ENCODE results near the gene NLRC5. TPM values are rescaled to one million over a fixed set of nuclear protein-coding genes. Genes with fewer than 3 reads are reported as not detected.
"Not testable (repeated sequence)": the region's sequence is repeated elsewhere in the genome, so short reads cannot be mapped to it uniquely, and the experiment has no call there.

NLRC5 gene
- total RNA-seq, 1 donor from 2014 or later = 169 TPM

DNA sequence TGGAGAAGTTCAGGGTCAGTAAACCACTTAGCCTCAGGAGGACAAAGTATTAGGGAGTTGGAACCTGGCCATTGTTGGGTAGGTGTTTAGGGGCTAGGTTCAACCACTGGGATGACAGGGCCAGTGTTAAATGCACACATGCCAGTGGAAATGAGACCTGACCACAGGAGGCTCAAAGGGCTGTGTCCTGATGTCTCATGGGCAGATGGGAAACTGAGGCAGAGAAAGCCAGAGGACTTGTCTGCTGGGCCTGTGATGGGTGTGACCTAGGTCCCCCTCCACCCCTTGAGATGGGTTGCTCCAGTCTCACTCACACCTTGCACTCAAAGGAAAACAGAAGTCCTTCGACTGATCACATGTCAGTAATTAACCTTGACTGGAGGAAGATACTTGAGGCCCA is 119.1 kb downstream of the NLRC5 start:
- intact Hi-C loops (cut with micrococcal nuclease) = no loop called here
- Mint-ChIP-seq H3K27me3 (ENCODE audit: low read depth) (no peaks in the 10 kb centered on the region), H3K9me3 (no peaks in the 10 kb centered on the region)

DNA sequence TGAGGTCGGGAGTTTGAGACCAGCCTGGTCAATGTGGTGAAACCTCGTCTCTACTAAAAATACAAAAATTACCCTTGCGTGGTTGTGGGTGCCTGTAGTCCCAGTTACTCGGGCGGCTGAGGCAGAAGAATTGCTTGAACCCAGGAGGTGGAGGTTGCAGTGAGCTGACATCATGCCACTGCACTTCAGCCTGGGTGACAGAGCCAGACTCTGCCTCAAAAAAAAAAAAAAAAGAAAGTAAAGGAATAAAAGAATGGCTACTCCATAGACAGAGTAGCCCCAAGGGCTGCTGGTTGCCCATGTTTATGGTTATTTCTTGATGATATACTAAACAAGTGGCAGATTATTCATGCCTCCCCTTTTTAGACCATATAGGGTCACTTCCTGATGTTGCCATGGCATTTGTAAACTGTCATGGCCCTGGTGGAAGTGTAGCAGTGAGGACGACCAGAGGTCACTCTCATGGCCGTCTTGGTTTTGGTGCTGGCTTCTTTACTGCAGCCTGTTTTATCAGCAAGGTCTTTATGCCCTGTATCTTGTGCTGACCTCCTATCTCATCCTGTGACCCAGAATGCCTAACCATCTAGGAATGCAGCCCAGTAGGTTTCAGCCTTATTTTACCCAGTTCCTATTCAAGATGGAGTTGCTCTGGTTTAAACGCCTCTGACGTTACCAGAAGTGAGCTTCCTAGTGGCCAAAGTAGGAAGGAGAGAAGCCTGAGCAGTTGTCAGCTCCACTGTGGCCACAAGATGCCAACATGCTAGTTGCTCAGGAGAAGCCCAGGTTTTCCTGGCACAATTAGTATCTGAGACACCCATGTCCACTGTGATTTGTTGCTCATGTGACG is 120.1 kb downstream of the NLRC5 start:
- intact Hi-C loops (cut with micrococcal nuclease); H3K27ac Mint-ChIP-seq; H3K9me3 Mint-ChIP-seq: not testable (repeated sequence)

More for the DNA sequence above, 119.1 kb downstream of the NLRC5 start:
- Mint-ChIP-seq H3K27ac (no peak overlapping the region), H3K4me3 (ENCODE audit: low read depth) (no peak overlapping the region), H3K4me1 (ENCODE audit: low read depth) (peaks cover 15% of the 10 kb centered on the region), H3K36me3 (ENCODE audit: low read depth) (no peaks in the 10 kb centered on the region)
- no peak for DNase-seq (ENCODE audit: low spot score)

DNA sequence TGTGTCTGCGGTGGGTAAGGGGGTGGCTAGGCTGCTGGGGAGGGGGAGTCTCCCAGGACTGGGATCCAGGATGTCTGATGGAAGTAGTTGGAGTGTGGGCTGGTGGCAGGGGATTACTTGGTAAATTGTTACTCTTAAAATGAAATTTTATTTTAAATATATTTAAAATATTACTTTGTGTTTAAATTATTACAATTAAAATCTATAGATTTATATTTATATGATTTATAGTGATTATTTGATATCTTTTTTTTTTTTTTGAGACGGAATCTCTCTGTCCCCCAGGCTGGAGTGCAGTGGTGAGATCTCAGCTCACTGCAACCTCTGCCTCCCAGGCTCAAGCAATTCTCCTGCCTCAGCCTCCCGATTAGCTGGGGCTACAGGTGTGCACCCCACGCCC is 121.6 kb downstream of the NLRC5 start:
- intact Hi-C loops (cut with micrococcal nuclease) = no loop called here
- Mint-ChIP-seq H3K36me3 (ENCODE audit: low read depth) (no peaks in the 10 kb centered on the region), H3K9me3 (no peaks in the 10 kb centered on the region), H3K27me3 (ENCODE audit: low read depth) (no peaks in the 10 kb centered on the region), H3K4me3 (ENCODE audit: low read depth) (no peak overlapping the region), H3K27ac (no peak overlapping the region), H3K4me1 (ENCODE audit: low read depth) (peaks cover 7% of the 10 kb centered on the region)
- no peak for DNase-seq (ENCODE audit: low spot score)

More for the DNA sequence above, 120.1 kb downstream of the NLRC5 start:
- H3K27me3 Mint-ChIP-seq (ENCODE audit: low read depth); H3K4me3 Mint-ChIP-seq (ENCODE audit: low read depth); DNase-seq (ENCODE audit: low spot score); H3K36me3 Mint-ChIP-seq (ENCODE audit: low read depth): not testable (repeated sequence)
- peaks cover 13% of the 10 kb centered on the region for H3K4me1 Mint-ChIP-seq (ENCODE audit: low read depth)

DNA sequence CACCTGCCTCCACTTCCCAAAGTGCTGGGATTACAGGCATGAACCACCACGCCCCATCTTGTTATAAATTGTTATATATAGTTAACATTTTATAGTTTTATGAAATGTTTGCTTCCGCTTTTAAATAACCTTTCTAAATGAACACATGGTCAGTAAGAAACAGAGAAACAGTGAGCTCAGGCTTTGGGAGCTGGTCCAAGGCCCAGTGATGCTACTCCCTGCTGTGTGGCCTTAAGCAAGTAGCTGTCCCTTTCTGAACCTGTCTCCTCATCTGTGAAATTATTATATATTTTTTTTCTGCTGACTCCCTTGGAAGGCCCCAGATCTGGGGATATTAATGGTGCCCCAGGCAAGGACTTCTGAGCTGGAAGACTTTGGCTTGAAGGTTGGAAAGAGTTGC is 122.1 kb downstream of the NLRC5 start:
- Mint-ChIP-seq H3K36me3 (ENCODE audit: low read depth) (no peaks in the 10 kb centered on the region), H3K27me3 (ENCODE audit: low read depth) (no peaks in the 10 kb centered on the region)
- intact Hi-C loops (cut with micrococcal nuclease) = no loop called here

DNA sequence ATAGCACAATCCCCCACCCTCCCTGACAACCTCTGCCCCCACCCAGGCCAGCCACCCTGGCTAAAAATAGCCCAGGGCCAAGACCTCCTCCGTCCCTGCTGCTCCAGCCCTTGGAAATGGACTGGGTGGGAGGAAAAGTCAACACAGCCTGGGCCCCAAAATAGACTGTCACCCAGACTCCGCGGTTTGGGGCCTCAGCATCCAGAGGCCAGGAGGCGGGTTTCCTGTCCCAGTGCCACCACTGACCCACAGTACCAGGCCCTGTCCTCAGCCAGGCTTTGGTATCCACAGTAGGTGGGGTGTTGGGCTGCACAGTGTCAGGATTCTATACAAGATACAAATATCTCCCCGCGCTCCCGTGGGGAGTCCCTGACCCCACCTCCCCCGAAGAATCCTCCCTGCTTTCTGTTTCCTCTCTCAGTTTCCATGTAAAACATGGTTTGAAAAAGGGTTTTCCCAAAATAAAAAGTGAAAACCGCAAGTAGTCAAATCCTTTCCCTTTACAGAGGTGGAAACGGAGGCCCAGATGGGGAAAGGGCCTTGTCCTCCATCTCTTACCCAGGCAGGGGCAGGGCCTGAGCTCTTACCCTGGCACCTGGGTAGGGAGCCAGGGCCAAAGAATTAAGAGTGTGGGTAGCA is 123.2 kb downstream of the NLRC5 start:
- no peaks in the 10 kb centered on the region for H3K9me3 Mint-ChIP-seq
- peaks cover 2% of the 10 kb centered on the region for H3K4me1 Mint-ChIP-seq (ENCODE audit: low read depth)
- no peaks in the 10 kb centered on the region for H3K36me3 Mint-ChIP-seq (ENCODE audit: low read depth)
- no peak for DNase-seq (ENCODE audit: low spot score)
- intact Hi-C loops (cut with micrococcal nuclease) = no loop called here
- no peak overlapping the region for H3K4me3 Mint-ChIP-seq (ENCODE audit: low read depth)
- H3K27me3 Mint-ChIP-seq (ENCODE audit: low read depth) = no peaks in the 10 kb centered on the region
- H3K27ac Mint-ChIP-seq = no peak overlapping the region

More for the DNA sequence above, 122.1 kb downstream of the NLRC5 start:
- Mint-ChIP-seq H3K27ac (no peak overlapping the region), H3K4me3 (ENCODE audit: low read depth) (no peak overlapping the region), H3K9me3 (no peaks in the 10 kb centered on the region), H3K4me1 (ENCODE audit: low read depth) (peaks cover 5% of the 10 kb centered on the region)
- DNase-seq (ENCODE audit: low spot score) = no peak

DNA sequence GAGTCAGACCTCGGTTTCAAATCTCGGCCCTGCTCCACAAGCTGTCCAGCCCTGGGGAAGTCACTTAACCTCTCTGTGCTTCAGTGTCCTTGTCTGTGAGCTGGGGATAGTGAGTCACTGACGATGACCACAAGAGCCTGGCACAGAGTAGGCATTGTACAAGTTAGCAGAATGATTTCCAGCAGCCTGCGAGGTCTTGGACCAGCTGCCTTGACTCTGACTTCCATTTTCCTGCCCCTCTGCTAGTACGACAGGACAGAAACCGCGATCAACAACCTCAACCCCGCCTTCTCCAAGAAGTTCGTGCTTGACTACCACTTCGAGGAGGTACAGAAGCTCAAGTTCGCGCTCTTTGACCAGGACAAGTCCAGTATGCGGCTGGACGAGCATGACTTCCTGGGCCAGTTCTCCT is 123.7 kb downstream of the NLRC5 start:
- Mint-ChIP-seq H3K4me1 (ENCODE audit: low read depth) (no peaks in the 10 kb centered on the region), H3K27me3 (ENCODE audit: low read depth) (no peaks in the 10 kb centered on the region), H3K4me3 (ENCODE audit: low read depth) (no peak overlapping the region), H3K36me3 (ENCODE audit: low read depth) (no peaks in the 10 kb centered on the region), H3K27ac (no peak overlapping the region), H3K9me3 (no peaks in the 10 kb centered on the region)
- DNase-seq (ENCODE audit: low spot score) = no peak
- intact Hi-C loops (cut with micrococcal nuclease) = no loop called here

DNA sequence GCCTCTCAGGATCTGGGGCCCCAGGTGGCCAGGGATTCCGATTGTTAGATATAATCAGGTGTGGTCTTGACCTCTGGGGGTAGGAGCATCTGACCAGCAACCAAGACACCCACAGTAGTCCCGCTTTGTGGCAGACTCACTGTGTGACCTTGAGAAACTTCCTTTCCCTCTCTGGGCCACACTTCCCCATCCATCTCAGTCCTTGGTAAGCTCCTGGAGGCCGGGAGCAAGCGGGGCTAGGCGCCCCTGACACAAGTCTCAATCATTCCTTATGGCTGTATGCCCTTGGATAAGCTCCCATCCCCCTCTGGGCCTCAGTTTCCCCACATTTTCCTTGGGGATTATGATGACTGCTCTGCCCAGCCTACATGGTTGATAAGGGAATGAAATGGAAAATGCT is 124.3 kb downstream of the NLRC5 start:
- Mint-ChIP-seq H3K36me3 (ENCODE audit: low read depth) (no peaks in the 10 kb centered on the region), H3K4me1 (ENCODE audit: low read depth) (no peaks in the 10 kb centered on the region), H3K9me3 (no peaks in the 10 kb centered on the region), H3K27ac (no peak overlapping the region), H3K27me3 (ENCODE audit: low read depth) (no peaks in the 10 kb centered on the region), H3K4me3 (ENCODE audit: low read depth) (no peak overlapping the region)
- intact Hi-C loops (cut with micrococcal nuclease) = no loop called here
- no peak for DNase-seq (ENCODE audit: low spot score)

DNA sequence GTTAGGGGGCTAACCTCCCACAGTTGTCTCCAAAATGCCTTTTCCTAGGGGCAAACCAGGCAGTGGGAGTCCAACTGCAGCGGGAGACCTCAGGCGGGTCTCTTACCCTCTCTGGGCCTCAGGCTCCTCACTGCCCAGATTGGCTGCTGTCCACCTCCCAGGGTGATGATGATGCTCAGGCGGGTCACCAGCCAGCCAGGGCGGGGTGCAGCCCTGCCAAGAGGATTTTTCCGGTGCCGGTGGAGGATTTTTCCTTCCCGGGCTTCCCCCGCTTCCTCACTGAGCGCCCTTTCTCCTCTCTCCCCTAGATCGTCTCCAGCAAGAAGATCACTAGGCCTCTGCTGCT is 125.8 kb downstream of the NLRC5 start:
- intact Hi-C loops (cut with micrococcal nuclease) = no loop called here
- Mint-ChIP-seq H3K36me3 (ENCODE audit: low read depth) (no peaks in the 10 kb centered on the region), H3K27ac (no peak overlapping the region), H3K4me1 (ENCODE audit: low read depth) (no peaks in the 10 kb centered on the region), H3K27me3 (ENCODE audit: low read depth) (no peaks in the 10 kb centered on the region), H3K4me3 (ENCODE audit: low read depth) (no peak overlapping the region), H3K9me3 (no peaks in the 10 kb centered on the region)
- DNase-seq (ENCODE audit: low spot score) = no peak

DNA sequence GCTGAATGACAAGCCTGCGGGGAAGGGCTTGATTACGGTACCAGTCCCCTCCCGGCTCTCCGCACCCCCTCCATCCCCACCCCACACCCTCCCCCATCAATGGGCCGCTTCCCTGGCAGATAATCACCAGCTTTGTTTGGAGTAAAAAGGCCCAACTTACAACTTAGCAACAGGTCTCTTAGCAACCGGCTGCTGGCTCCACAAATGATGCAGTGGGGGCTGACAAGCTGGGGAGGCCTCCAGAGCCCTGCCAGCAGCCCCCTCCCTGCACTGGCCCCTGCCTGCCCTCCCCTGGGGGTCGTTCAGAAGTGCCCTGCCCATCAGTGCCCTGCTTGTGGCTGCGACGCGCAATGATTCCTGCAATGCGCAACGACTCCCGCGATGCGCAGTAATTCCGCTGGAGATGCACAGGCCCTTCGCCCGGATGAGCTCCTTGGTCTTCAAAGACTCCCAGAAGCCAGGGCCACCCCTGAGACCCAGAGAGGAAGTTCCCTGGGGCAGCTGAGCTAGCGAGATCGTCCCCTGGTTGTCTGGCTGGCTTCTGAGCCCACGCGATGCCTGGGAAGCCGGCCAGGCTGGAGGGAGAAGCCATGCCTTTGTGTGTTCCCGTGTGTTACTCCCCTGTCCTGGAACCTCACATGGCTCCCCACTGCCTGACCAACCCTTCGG is 126.3 kb downstream of the NLRC5 start:
- H3K4me1 Mint-ChIP-seq (ENCODE audit: low read depth) = no peaks in the 10 kb centered on the region
- no peaks in the 10 kb centered on the region for H3K9me3 Mint-ChIP-seq
- H3K4me3 Mint-ChIP-seq (ENCODE audit: low read depth) = no peak overlapping the region
- intact Hi-C loops (cut with micrococcal nuclease) = no loop called here
- no peaks in the 10 kb centered on the region for H3K36me3 Mint-ChIP-seq (ENCODE audit: low read depth)
- no peak overlapping the region for H3K27ac Mint-ChIP-seq
- DNase-seq (ENCODE audit: low spot score) = no peak
- H3K27me3 Mint-ChIP-seq (ENCODE audit: low read depth) = no peaks in the 10 kb centered on the region

DNA sequence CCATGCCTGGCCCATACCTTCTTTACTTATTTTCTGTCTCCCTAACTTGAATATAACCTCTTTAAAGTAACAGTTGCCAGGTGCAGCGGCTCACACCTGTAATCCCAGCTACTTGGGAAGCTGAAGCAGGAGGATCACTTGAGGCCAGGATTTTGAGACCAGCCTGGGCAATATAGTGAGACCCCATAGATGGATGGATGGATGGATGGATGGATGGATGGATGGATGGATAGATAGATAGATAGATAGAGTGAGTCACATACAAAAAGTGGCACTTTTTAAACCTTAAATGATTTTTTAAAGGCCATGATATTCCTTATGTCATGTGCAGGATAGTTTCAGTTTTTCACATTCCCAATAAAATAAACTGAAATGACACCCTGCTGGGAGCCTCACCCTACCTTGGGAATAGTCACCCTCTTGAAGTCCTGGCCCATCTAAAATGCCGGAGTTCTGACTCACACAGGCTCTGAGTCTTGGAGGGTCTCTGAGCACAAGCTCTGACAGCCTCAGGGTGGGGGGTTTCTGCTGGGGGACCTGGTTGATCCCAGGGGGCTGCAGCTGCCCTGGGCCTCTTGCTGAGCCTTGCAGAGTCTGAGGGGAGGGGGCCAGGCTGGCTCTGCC is 129.2 kb downstream of the NLRC5 start:
- DNase-seq (ENCODE audit: low spot score) = no peak
- Mint-ChIP-seq H3K36me3 (ENCODE audit: low read depth) (no peaks in the 10 kb centered on the region), H3K4me1 (ENCODE audit: low read depth) (no peaks in the 10 kb centered on the region), H3K27ac (no peak overlapping the region), H3K4me3 (ENCODE audit: low read depth) (no peak overlapping the region), H3K9me3 (no peaks in the 10 kb centered on the region), H3K27me3 (ENCODE audit: low read depth) (no peaks in the 10 kb centered on the region)
- intact Hi-C loops (cut with micrococcal nuclease) = no loop called here

DNA sequence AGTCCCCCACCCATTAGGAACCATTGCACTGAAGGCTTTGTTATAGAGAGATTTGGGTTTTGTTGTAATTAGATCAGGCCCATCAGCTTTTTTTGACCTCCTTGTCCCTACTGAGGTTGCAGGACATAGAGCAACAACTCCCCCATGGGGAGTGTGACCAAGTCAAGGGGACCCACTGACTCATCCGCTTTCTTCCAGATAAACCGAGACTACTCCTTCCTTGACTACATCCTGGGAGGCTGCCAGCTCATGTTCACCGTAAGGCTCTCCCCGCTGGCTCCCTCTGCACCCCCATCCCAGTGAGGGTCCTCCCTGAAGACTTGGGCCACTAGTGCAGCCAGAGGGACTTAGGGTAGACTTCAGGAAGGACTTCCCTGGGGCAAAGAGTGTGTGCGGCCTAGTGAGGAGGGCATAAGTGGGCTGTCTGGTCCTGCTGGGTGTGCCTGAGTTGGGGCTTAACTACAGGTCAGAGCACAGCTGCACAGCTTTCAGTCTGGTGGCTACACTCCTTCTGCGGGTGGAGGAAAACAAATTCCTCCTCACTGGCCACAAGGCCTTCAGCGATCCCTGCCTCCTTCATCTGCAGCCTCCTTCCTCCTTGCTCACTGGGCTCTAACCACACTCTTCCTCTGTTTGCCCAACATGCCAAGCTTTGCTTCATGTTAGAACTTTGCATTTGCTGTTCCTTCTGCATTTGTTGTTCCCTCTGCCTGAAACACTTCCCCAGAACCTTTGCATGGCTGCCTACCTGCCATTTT is 134.0 kb downstream of the NLRC5 start:
- peaks cover 28% of the 10 kb centered on the region for H3K4me1 Mint-ChIP-seq (ENCODE audit: low read depth)
- no peak overlapping the region for H3K4me3 Mint-ChIP-seq (ENCODE audit: low read depth)
- H3K27me3 Mint-ChIP-seq (ENCODE audit: low read depth) = no peaks in the 10 kb centered on the region

DNA sequence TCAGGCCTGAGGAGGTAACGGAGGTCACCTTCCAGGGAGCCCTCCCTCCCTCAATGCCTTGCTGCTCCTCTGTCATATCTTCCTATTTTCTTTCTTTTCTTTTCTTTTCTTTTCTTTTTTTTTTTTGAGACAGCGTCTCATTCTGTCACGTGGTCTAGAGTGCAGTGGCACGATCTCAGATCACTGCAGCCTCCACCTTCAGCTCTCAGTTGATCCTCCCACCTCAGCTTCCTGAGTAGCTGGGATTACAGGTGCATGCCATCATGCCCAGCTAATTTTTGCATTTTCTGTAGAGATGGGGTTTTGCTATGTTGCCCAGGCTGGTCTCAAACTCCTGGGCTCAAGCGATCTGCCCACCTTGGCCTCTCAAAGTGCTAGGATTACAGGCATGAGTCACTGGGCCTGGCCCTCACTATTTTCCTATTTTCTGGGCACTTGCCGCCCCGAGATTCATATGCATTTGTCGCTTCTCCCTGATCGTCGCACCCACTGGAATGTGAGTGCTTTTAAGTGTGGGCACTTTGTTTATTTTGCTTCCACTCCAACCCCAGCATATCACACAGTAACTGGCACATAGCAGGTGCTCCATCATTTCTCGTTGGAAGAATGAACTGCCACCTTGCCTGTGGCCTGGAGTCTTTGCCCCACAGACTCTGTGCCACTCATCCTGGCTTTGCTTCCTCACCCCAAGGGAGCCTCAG is 134.8 kb downstream of the NLRC5 start:
- intact Hi-C loops (cut with micrococcal nuclease) = no loop called here
- H3K4me1 Mint-ChIP-seq (ENCODE audit: low read depth) = peaks cover 34% of the 10 kb centered on the region
- H3K9me3 Mint-ChIP-seq = no peaks in the 10 kb centered on the region

More for the DNA sequence above, 134.0 kb downstream of the NLRC5 start:
- no peak for DNase-seq (ENCODE audit: low spot score)
- no peaks in the 10 kb centered on the region for H3K36me3 Mint-ChIP-seq (ENCODE audit: low read depth)
- intact Hi-C loops (cut with micrococcal nuclease) = no loop called here
- H3K27ac Mint-ChIP-seq = peak overlapping the region; percentile 44
- no peaks in the 10 kb centered on the region for H3K9me3 Mint-ChIP-seq

More for the DNA sequence above, 134.8 kb downstream of the NLRC5 start:
- peak overlapping the region; percentile 44 for H3K27ac Mint-ChIP-seq
- no peaks in the 10 kb centered on the region for H3K27me3 Mint-ChIP-seq (ENCODE audit: low read depth)
- no peak for DNase-seq (ENCODE audit: low spot score)
- no peaks in the 10 kb centered on the region for H3K36me3 Mint-ChIP-seq (ENCODE audit: low read depth)
- no peak overlapping the region for H3K4me3 Mint-ChIP-seq (ENCODE audit: low read depth)
